ENCODE data around the gene KRTDAP. TPM values are rescaled to one million over a fixed set of nuclear protein-coding genes. Genes with fewer than 3 reads are reported as not detected.

KRTDAP gene, protein sequence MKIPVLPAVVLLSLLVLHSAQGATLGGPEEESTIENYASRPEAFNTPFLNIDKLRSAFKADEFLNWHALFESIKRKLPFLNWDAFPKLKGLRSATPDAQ
- not detected for total RNA-seq

- ChIA-PET POLR2A (no interaction called here), CTCF (interaction anchor here (0.7 to 1.6 kb wide), 2 partner anchors 137 to 1476 kb away, joined by 3 to 7 read pairs; no protein-coding TSS in a partner anchor)
- no peak for DNase-seq
- Mint-ChIP-seq H3K9me3 (no peaks in the 10 kb centered on the region), H3K4me3 (no peak within 1 kb of the TSS), H3K36me3 (ENCODE audit: low read depth) (no peaks in the 10 kb centered on the region), H3K4me1 (peaks cover 1% of the 10 kb centered on the region), H3K27ac (no peak within 1 kb of the TSS), H3K27me3 (peaks cover 47% of the 10 kb centered on the region)
Measured at GRCh38 chr19:35490364-35490763, at the start of gene KRTDAP. KRTDAP (minus strand) TSS chr19:35490464; CDS start chr19:35490442, 22 bp downstream.

DNA sequence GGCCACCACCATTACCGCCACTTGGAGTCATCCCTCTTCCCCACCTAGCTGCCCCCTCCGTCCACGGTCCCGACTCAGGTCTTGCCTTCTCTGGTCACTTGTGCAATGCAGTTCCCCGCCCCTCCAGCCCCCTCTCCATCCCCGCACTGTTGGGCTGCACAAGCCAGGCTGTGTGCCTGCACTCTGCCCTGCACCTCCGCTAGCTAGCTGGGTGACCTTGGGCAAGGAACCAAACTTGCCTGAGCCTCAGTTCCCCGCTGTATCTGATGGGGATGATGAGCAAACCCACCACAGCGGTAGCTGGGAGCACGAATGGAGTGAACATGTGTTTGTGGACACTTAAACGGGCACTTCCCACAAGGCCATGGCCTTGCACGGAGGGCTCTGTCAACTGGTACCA, 49.6 kb upstream of the KRTDAP start:
- H3K36me3 Mint-ChIP-seq (ENCODE audit: low read depth), result no peaks in the 10 kb centered on the region
- DNase-seq, result no peak
- no peak overlapping the region for H3K4me3 Mint-ChIP-seq
- ChIA-PET CTCF (no interaction called here), POLR2A (no interaction called here)
- no peaks in the 10 kb centered on the region for H3K9me3 Mint-ChIP-seq
- peaks cover 11% of the 10 kb centered on the region for H3K4me1 Mint-ChIP-seq
- peaks cover 3% of the 10 kb centered on the region for H3K27me3 Mint-ChIP-seq
- H3K27ac Mint-ChIP-seq, result no peak overlapping the region

DNA sequence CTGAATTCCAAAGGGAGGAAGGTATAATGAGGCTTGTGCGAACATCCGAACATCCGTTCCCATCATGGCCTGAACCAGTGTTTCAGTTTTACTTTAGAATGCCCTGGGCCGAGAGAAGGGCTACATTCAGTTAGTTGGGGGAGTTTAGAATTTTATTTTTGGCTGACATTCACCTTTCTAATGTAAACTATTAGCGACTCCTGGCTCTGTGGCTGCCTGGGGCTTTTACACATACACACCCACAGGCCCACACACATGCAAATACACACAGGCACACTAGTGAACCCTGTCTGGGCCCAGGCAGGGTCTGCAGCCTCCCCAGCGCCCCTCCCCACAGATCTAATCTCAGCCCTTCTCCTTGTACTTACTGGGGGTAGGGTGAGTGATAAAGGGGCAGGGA, 49.0 kb upstream of the KRTDAP start:
- POLR2A ChIA-PET, result no interaction called here
- no peak overlapping the region for H3K27ac Mint-ChIP-seq
- CTCF ChIA-PET, result no interaction called here
- DNase-seq, result no peak
- H3K4me3 Mint-ChIP-seq, result no peak overlapping the region
- peaks cover 7% of the 10 kb centered on the region for H3K4me1 Mint-ChIP-seq
- H3K27me3 Mint-ChIP-seq, result peaks cover 3% of the 10 kb centered on the region
- no peaks in the 10 kb centered on the region for H3K36me3 Mint-ChIP-seq (ENCODE audit: low read depth)
- H3K9me3 Mint-ChIP-seq, result no peaks in the 10 kb centered on the region

- POLR2A ChIA-PET, result interaction anchor here (0.9 kb wide), 1 partner anchor 9 kb away, joined by 3 read pairs; no protein-coding TSS in a partner anchor
- Mint-ChIP-seq H3K4me3 (no peak overlapping the region), H3K27me3 (peaks cover 23% of the 10 kb centered on the region), H3K27ac (no peak overlapping the region), H3K36me3 (ENCODE audit: low read depth) (no peaks in the 10 kb centered on the region), H3K9me3 (no peaks in the 10 kb centered on the region), H3K4me1 (peaks cover 12% of the 10 kb centered on the region)
- no peak for DNase-seq
- CTCF ChIA-PET, result interaction anchor here (1.4 kb wide), 1 partner anchor 13 kb away, joined by 7 read pairs; no protein-coding TSS in a partner anchor
Measured at GRCh38 chr19:35534803-35535480, 44.7 kb upstream of the KRTDAP start.

DNA sequence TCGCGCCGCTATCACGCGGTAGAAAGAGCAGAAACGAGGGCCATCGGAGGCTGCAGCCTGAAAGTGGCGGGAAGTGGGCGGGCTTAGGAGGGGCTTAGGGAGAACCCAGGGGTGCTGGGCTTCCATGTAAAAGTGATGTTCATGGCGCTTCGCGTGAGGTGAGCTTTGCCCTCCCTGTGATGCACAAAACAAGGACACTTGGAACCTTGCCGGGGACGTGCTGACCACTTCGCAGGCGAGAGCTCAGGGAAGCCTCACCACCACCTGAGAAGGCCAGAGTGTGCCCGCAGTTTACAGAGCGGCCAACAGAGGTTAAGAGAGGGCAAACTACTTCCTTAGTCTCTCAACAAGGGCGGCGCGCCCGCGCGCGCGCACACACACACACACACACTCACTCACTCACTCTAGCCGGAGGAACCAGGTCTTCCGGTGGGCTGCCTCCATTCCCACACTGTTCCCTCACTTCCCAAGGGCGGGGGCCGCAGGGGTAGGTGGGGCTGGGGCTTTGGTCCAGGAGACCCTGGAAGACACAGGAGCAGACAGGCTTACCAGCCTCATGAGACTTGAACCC, 43.6 kb upstream of the KRTDAP start:
- Mint-ChIP-seq H3K27ac (no peak overlapping the region), H3K36me3 (ENCODE audit: low read depth) (no peaks in the 10 kb centered on the region), H3K4me3 (peak overlapping the region; percentile 42), H3K27me3 (peaks cover 30% of the 10 kb centered on the region), H3K9me3 (no peaks in the 10 kb centered on the region), H3K4me1 (peaks cover 12% of the 10 kb centered on the region)
- CTCF ChIA-PET, result no interaction called here
- POLR2A ChIA-PET, result no interaction called here
- DNase-seq, result peak; percentile 62

GRCh38 chr19:35533201-35533821, 43.0 kb upstream of the KRTDAP start, which contains the start of gene GAPDHS:
GAPDHS (plus strand) TSS chr19:35533456; CDS start chr19:35533528, 72 bp downstream.
- H3K36me3 Mint-ChIP-seq (ENCODE audit: low read depth), result no peaks in the 10 kb centered on the region
- no peak within 1 kb of the TSS for H3K27ac Mint-ChIP-seq
- no peaks in the 10 kb centered on the region for H3K9me3 Mint-ChIP-seq
- peaks cover 36% of the 10 kb centered on the region for H3K27me3 Mint-ChIP-seq
- ChIA-PET POLR2A (no interaction called here), CTCF (no interaction called here)
- no peak for DNase-seq
- peaks cover 12% of the 10 kb centered on the region for H3K4me1 Mint-ChIP-seq
- peak within 1 kb of the TSS; percentile 42 for H3K4me3 Mint-ChIP-seq

- Mint-ChIP-seq H3K27me3 (peaks cover 37% of the 10 kb centered on the region), H3K27ac (no peak overlapping the region), H3K4me3 (no peak overlapping the region), H3K9me3 (no peaks in the 10 kb centered on the region), H3K4me1 (peaks cover 12% of the 10 kb centered on the region), H3K36me3 (ENCODE audit: low read depth) (no peaks in the 10 kb centered on the region)
- CTCF ChIA-PET, result interaction anchor here (1.4 kb wide), 1 partner anchor 14 kb away, joined by 5 read pairs; no protein-coding TSS in a partner anchor
- POLR2A ChIA-PET, result no interaction called here
- DNase-seq, result no peak
Measured at GRCh38 chr19:35531291-35531690, 41.0 kb upstream of the KRTDAP start.

GRCh38 chr19:35529241-35530218, 39.3 kb upstream of the KRTDAP start:
- Mint-ChIP-seq H3K36me3 (ENCODE audit: low read depth) (no peaks in the 10 kb centered on the region), H3K4me1 (peaks cover 10% of the 10 kb centered on the region), H3K9me3 (no peaks in the 10 kb centered on the region), H3K4me3 (no peak overlapping the region), H3K27me3 (peaks cover 39% of the 10 kb centered on the region), H3K27ac (no peak overlapping the region)
- DNase-seq, result no peak
- ChIA-PET CTCF (interaction anchor here (1.2 kb wide), 1 partner anchor 19 kb away, joined by 3 read pairs; no protein-coding TSS in a partner anchor), POLR2A (no interaction called here)

- peaks cover 4% of the 10 kb centered on the region for H3K4me1 Mint-ChIP-seq
- H3K27ac Mint-ChIP-seq, result no peak within 1 kb of the TSS
- ChIA-PET CTCF (no interaction called here), POLR2A (no interaction called here)
- H3K4me3 Mint-ChIP-seq, result no peak within 1 kb of the TSS
- H3K9me3 Mint-ChIP-seq, result no peaks in the 10 kb centered on the region
- peaks cover 38% of the 10 kb centered on the region for H3K27me3 Mint-ChIP-seq
- DNase-seq, result no peak
- H3K36me3 Mint-ChIP-seq (ENCODE audit: low read depth), result no peaks in the 10 kb centered on the region
Measured at GRCh38 chr19:35528218-35529038, 38.2 kb upstream of the KRTDAP start, which contains the start of gene SBSN. SBSN (minus strand) TSS chr19:35528311; CDS start chr19:35528281, 30 bp downstream.

GRCh38 chr19:35525873-35526272, 35.6 kb upstream of the KRTDAP start:
- ChIA-PET POLR2A (no interaction called here), CTCF (no interaction called here)
- H3K4me3 Mint-ChIP-seq, result no peak overlapping the region
- DNase-seq, result no peak
- H3K27me3 Mint-ChIP-seq, result peaks cover 24% of the 10 kb centered on the region
- no peaks in the 10 kb centered on the region for H3K36me3 Mint-ChIP-seq (ENCODE audit: low read depth)
- no peaks in the 10 kb centered on the region for H3K4me1 Mint-ChIP-seq
- H3K27ac Mint-ChIP-seq, result no peak overlapping the region
- H3K9me3 Mint-ChIP-seq, result no peaks in the 10 kb centered on the region

- Mint-ChIP-seq H3K36me3 (ENCODE audit: low read depth) (no peaks in the 10 kb centered on the region), H3K4me1 (peaks cover 2% of the 10 kb centered on the region), H3K4me3 (no peak overlapping the region), H3K27ac (no peak overlapping the region), H3K27me3 (peaks cover 23% of the 10 kb centered on the region), H3K9me3 (no peaks in the 10 kb centered on the region)
- DNase-seq, result no peak
- ChIA-PET CTCF (no interaction called here), POLR2A (no interaction called here)
Measured at GRCh38 chr19:35524181-35524837, 34.0 kb upstream of the KRTDAP start.
